GM18505 (cell line): ENCODE results near the gene DLX1.
"Not testable (repeated sequence)": the region's sequence is repeated elsewhere in the genome, so short reads cannot be mapped to it uniquely, and the experiment has no call there.

Experiments used
- ATAC-seq: cut with Tn5 transposase; IDR thresholded peaks from one replicate; pipeline ENCODE4 v1.9.1; 2021; ENCODE audit not compliant: unreplicated experiment
- POLR2A ChIP-seq: IDR thresholded peaks from 4 replicates; pipeline ENCODE4 v1.6.1; 2011; ENCODE audit warnings: borderline replicate concordance; ENCODE audit not compliant: insufficient read depth, insufficient read length; ENCODE audit errors: extremely low read depth

Gene DLX1

GRCh38 chr2:172052000-172052983 lies 33.0 kb upstream of the DLX1 start:
- TF ChIP-seq POLR2A, result no peak
- ATAC-seq, result no peak

- ATAC-seq, result no peak
- TF ChIP-seq POLR2A, result no peak
Observed at GRCh38 chr2:172053486-172053885, 31.8 kb upstream of the DLX1 start.

DNA sequence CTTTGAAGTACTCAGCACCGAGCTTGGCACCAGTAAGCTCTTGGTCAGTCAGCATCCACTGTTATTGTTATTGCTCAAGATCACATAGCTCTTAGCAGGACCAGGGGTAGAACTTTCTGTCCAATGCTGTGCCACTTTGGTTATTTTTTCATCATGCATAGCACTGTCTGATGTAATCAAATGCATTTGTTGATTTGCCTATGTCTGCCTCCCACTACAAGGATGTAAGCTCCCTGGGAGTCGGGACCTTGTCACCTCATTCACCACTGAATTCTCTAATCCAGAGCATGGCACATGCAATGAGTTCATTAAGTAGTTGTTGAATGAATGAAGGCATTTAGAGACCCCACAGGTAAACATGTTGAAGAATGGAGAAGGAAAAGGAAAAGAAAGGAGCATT lies 29.0 kb upstream of the DLX1 start:
- no peak for TF ChIP-seq POLR2A
- ATAC-seq, result no peak

GRCh38 chr2:172058660-172059059 lies 26.6 kb upstream of the DLX1 start:
- ATAC-seq, result no peak
- TF ChIP-seq POLR2A, result no peak

DNA sequence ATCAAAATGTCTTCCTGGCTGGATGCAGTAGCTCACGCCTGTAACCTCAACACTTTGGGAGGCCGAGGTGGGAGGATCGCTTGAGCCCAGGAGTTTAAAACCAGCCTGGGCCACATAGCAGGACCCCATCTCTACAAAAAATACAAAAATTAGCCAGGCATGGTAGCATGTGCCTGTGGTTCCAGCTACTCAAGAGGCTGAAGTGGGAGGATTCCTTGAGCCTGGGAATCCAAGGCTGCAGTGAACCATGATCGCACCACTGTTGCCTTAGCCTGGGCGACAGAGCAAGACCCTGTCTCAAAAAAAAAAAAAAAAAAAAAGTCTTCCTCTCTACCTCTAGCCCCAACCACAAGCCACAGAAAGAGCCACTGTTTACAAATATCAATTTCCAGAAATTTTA lies 25.2 kb upstream of the DLX1 start:
- not testable (repeated sequence) for ATAC-seq

DNA sequence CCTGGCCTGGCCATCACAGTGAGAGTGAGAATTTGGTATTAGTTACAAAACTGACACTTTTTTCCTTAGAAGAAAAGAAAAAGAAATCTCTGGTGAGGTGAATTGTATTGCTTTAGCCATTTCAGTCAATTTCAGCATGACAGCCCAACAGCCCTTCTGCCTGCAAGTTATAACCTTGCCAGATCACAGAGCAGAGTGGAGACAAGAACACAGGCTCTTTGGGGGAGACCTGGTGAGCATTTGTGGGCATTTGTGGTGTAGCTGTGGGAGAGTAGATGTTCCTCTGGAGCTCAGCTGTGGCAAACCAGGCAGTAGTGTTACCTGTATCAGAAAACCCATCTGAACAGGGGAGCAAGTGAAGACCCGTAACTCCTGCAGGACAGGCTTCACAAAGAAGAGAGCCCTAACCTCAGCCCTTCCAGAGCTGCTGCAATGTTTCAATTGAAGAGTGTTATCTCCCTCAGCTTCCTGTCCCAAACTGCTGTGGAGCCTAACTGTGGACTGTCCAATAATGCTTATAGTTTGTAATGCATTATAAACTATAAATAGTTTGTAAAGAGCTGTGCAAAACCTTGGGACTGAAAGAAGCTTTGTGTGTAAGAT lies 22.8 kb upstream of the DLX1 start:
- no peak for ATAC-seq
- TF ChIP-seq POLR2A, result no peak

GRCh38 chr2:172063446-172063845 lies 21.9 kb upstream of the DLX1 start:
- ATAC-seq, result no peak
- no peak for TF ChIP-seq POLR2A

- no peak for TF ChIP-seq POLR2A
- ATAC-seq, result no peak
Observed at GRCh38 chr2:172065111-172065510, 20.2 kb upstream of the DLX1 start.

DNA sequence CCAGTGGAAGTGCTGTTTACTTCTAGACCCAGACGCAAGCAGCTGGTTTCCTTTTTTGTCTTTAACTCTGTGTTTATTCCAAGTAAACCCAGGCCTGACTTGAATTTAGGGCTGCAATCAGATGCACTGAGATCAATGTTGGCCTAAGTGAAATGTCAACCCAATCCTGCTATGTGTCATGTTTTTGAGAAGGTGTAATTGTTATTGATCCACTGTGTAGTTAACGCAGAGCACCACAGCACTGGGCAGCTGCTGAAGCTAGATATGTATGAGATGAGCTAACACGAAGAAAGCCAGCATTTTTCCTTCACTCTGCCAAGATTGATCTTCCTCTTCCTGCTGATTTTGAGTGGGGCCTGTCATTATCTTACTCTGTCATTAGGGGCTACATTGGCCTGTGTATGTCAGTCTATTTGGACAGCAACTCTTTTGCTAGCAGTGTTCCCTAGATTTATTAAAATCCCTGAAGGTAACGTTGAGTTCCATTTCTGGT lies 18.9 kb upstream of the DLX1 start:
- ATAC-seq, result no peak
- no peak for TF ChIP-seq POLR2A

DNA sequence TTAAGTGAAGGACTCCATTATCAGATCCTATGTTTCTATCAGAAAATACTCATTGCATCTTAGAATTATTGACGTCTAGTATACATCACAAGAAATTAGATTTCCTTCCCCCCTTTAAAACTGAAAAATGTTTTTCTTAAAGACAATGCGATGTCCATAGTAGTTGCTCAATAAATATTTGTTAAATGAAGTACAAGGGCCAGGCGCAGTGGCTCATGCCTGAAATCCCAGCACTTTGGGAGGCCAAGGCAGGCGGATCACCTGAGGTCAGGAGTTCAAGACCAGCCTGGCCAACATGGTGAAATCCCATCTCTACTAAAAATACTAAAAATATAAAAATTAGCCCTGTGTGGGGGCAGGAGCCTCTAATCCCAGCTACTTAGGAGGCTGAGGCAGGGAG lies 17.4 kb upstream of the DLX1 start:
- not testable (repeated sequence) for ATAC-seq

GRCh38 chr2:172070936-172071335 lies 14.4 kb upstream of the DLX1 start:
- TF ChIP-seq POLR2A, result no peak
- ATAC-seq, result no peak

- no peak for TF ChIP-seq POLR2A
- no peak for ATAC-seq
Observed at GRCh38 chr2:172072303-172072702, 13.0 kb upstream of the DLX1 start.

DNA sequence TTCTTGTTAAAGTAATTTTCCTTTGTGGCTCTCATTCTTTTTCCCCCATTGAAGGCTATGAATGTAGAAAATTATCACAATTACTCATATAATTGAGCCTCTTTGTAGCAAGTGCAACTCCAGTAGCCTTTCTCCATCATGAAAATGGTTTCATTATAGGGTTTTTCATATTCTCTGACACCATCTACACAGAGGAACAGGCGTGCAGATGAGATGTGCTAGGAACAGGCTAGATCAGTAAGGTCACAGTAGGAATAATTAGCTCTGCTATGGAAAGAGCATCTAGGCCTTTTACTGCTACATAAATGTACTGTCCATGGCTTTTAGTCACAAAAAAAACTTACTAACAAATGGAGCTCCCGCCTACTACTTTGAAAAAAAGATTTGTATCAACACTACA lies 12.6 kb upstream of the DLX1 start:
- ATAC-seq, result no peak
- TF ChIP-seq POLR2A, result no peak

GRCh38 chr2:172073518-172073917 lies 11.8 kb upstream of the DLX1 start:
- no peak for ATAC-seq
- TF ChIP-seq POLR2A, result no peak
